ENCODE data around the gene TPPP2. TPM values are rescaled to one million over a fixed set of nuclear protein-coding genes. Genes with fewer than 3 reads are reported as not detected.

TPPP2 gene
- total RNA-seq, 1 experiment from 2014 or later, result not detected

GRCh38 chr14:21075719-21076437, 45.9 kb downstream of the TPPP2 start:
- no peak for DNase-seq (ENCODE audit: low read depth)

GRCh38 chr14:21077672-21078071, 47.7 kb downstream of the TPPP2 start:
- no peak for DNase-seq (ENCODE audit: low read depth)

GRCh38 chr14:21078287-21078686, 48.3 kb downstream of the TPPP2 start:
- DNase-seq (ENCODE audit: low read depth), result no peak

- no peak for DNase-seq (ENCODE audit: low read depth)
Observed at GRCh38 chr14:21078726-21079125, 48.7 kb downstream of the TPPP2 start.

GRCh38 chr14:21081521-21082142, 51.6 kb downstream of the TPPP2 start:
- DNase-seq (ENCODE audit: low read depth), result no peak

Other genes with a start within 250 kb of the TPPP2 start
- not detected in 2 replicates for gene RNASE6, start 248.9 kb upstream of the TPPP2 start, total RNA-seq (2014; rRNA removed; shearing (Covaris generic))
- gene RNASE1, start 227.4 kb upstream of the TPPP2 start, total RNA-seq (2014; rRNA removed; shearing (Covaris generic)), result 1.4 and 1.6 TPM in 2 replicates
- gene RNASE3, start 138.8 kb upstream of the TPPP2 start, total RNA-seq (2014; rRNA removed; shearing (Covaris generic)), result not detected in 2 replicates
- not detected in 2 replicates for gene RNASE2, start 74.7 kb upstream of the TPPP2 start, total RNA-seq (2014; rRNA removed; shearing (Covaris generic))
- gene METTL17, start 40.2 kb upstream of the TPPP2 start, total RNA-seq (2014; rRNA removed; shearing (Covaris generic)), result 57.7 and 66.9 TPM in 2 replicates
- 1.2 TPM in 1 of 2 replicates, not detected in the other for gene SLC39A2, start 30.9 kb upstream of the TPPP2 start, total RNA-seq (2014; rRNA removed; shearing (Covaris generic))
- gene NDRG2, start 5.2 kb upstream of the TPPP2 start, total RNA-seq (2014; rRNA removed; shearing (Covaris generic)), result 0.94 and 2.2 TPM in 2 replicates
- not detected in 2 replicates for gene RNASE13, start 4.6 kb downstream of the TPPP2 start, total RNA-seq (2014; rRNA removed; shearing (Covaris generic))
- not detected in 2 replicates for gene RNASE7, start 12.1 kb downstream of the TPPP2 start, total RNA-seq (2014; rRNA removed; shearing (Covaris generic))
- not detected in 2 replicates for gene RNASE8, start 27.6 kb downstream of the TPPP2 start, total RNA-seq (2014; rRNA removed; shearing (Covaris generic))
- gene ARHGEF40, start 40.1 kb downstream of the TPPP2 start, total RNA-seq (2014; rRNA removed; shearing (Covaris generic)), result 12.0 and 24.8 TPM in 2 replicates
- gene ZNF219, start 68.4 kb downstream of the TPPP2 start, total RNA-seq (2014; rRNA removed; shearing (Covaris generic)), result 5.3 and 12.1 TPM in 2 replicates
- gene TMEM253, start 70.8 kb downstream of the TPPP2 start, total RNA-seq (2014; rRNA removed; shearing (Covaris generic)), result not detected in 2 replicates
- not detected in 2 replicates for gene OR5AU1, start 125.8 kb downstream of the TPPP2 start, total RNA-seq (2014; rRNA removed; shearing (Covaris generic))
- 821 and 1,019 TPM in 2 replicates for gene HNRNPC, start 239.2 kb downstream of the TPPP2 start, total RNA-seq (2014; rRNA removed; shearing (Covaris generic))
- gene RPGRIP1, start 249.9 kb downstream of the TPPP2 start, total RNA-seq (2014; rRNA removed; shearing (Covaris generic)), result not detected in 2 replicates